LNCAP (cell line): Measurements from ENCODE around the gene SLC24A4.
A peak's percentile ranks its signal among the peaks of the same experiment; 100 is the strongest.

Experiments used
- CTCF ChIP-seq: fragments of 450-650 bp; IDR thresholded peaks from 2 replicates; pipeline ENCODE4 v1.5.1; 2017; ENCODE audit warnings: mild to moderate bottlenecking

SLC24A4 gene

GRCh38 chr14:92372230-92372629 lies 49.3 kb downstream of the SLC24A4 start:
- no peak for TF ChIP-seq CTCF

DNA sequence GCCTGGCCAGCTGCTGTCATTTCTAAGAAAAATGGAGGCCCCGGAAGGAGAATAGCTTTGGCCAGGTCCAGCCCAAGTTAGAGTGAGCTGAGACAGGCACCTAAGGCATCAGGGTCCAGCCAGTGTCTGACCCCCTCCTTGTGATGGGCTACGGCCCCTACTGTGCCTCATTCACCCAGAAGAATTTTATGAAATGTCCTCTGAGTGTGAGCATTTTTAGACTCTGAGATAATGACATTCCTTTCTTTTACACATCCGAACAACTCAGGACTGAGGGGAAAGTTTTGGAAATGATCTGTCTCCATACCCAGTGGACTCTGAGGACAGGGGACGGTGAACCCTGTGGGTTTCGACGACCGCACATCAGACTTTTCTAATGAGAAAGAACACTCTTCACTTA lies 50.4 kb downstream of the SLC24A4 start:
- no peak for TF ChIP-seq CTCF

DNA sequence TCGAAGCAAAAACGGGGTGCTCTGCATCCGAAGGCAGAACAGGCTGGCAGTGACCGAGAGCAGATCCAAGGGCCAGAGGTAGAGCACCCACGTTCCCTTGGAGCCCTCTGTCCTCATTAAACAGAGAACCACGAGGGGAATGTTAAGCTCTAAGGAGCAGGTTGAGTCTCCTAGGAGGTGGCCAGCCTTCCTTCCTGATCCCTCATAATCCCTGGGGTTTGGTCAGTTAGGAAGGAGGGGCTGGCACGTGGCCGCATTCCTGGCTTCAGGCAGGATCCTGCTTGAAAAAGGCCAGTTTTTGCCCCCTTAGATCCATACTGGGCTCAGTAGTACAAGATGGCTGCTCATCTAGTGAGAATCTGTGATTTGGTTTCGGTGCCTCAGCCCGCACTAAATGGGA lies 57.2 kb downstream of the SLC24A4 start:
- TF ChIP-seq CTCF: no peak

- no peak for TF ChIP-seq CTCF
Observed at GRCh38 chr14:92380582-92380981, 57.6 kb downstream of the SLC24A4 start.

GRCh38 chr14:92382677-92383076 lies 59.7 kb downstream of the SLC24A4 start:
- TF ChIP-seq CTCF: peak; percentile 73

DNA sequence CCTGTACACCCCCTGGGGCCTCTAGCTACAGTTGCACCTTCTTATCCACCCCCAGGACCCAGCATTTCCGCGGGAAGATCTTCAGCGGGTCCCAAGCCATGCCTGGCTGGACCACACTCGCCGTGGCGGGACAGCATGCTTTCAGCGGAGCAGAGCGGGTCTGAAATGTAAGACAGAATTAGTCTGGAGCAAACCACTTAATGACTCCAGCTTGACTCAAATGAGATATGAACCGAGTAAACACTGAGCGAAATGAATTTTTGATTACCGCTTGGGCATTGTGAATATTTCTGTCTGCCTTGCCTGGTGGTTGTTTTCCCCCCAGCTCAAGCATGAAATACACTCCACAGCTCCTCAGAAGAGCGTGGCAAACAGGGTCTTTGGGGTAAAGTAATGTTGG lies 60.8 kb downstream of the SLC24A4 start:
- TF ChIP-seq CTCF: no peak

DNA sequence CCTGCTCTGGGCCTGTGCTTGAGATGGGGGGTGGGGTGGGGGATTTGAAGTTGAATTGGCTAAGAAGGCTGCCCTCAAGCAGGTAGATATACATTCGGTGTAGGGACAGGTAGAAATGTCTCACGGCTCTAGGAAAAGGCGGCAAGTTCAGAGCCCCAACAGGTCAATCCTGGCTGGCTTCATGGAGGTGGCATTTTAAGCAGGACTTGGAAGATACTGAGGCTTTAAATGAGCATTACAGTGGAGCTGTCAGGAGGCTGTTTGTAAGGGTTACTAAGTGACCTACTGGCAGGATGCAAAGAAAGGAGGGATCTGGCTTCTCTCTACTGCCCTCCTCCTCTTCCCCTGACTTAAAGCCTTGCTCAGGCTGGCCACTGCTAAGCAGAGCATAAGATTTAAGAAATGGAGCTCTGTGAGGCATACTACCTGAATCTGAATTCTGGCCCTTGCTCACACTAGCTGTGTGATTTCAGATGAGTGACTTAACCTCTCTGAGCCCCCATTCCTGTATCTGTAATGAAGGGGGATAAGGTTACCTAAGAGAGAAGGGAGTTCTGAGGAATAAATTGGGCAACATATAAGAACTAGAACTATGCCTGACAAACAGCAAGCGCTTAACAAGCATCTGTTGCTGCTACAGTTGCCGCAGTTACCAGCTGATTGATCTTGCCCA lies 61.6 kb downstream of the SLC24A4 start:
- no peak for TF ChIP-seq CTCF

DNA sequence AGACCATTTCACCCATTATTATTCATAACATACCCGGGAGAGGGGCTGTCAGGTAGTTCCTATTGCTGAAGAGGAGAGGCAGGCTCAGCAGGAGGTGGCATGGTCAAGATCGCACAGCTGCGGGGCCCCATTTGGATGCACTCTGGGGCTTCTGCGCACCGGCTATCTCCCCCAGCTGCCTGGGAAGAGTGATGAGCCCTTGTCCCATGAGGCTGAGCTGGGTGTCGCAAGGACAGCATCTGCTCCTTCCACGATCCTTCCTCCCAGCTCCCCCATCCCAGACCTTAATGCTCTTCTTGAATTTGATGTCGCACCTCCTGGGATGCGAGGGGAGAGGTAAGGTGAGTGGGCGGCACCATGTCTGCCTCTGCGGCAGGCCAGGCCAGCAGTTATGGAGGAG lies 62.6 kb downstream of the SLC24A4 start:
- TF ChIP-seq CTCF: no peak
